A549 (cell line): ENCODE measurements around the gene LMF1. TPM values are rescaled to one million over a fixed set of nuclear protein-coding genes. Genes with fewer than 3 reads are reported as not detected.
"Not testable (repeated sequence)": the region's sequence is repeated elsewhere in the genome, so short reads cannot be mapped to it uniquely, and the experiment has no call there.

ENCODE experiments used
- ATAC-seq, 2 experiments: fragments of 200-7000 bp in 1 of 2; fragments of >200 bp in 1 of 2; cut with Nextera tagmentation in 1 of 2; cut with Tn5 transposase in 1 of 2; 3 replicates each; pipeline versions ENCODE4 v1.8.0 to v1.9.1; 2018 to 2020; ENCODE audit warnings: mild to moderate bottlenecking in 1 of 2, moderate library complexity in 1 of 2
- CTCF ChIA-PET: fragments of 300-600 bp; sonication (Branson Sonifier 250); formaldehyde crosslinking; extraction: SDS; loops from one replicate; lab custom pipeline; 2021; ENCODE audit warnings: antibody characterized with exemption, inconsistent platforms; lab: Yijun Ruan, JAX
- POLR2A ChIA-PET: fragments of 350-600 bp; formaldehyde crosslinking; extraction: SDS; loops from one replicate; lab custom pipeline; 2021; ENCODE audit warnings: antibody characterized with exemption, inconsistent platforms; lab: Yijun Ruan, JAX
- DNase-seq, 2 experiments: peaks; one replicate each; pipeline versions ENCODE4 v3.0.0 to v3.0.0-alpha.2; 2011 to 2016; ENCODE audit warnings: low read depth in 1 of 2, low spot score in 1 of 2
- FAIRE-seq: peaks from 2 replicates; lab custom pipeline; 2011; peaks lifted over from hg19 to GRCh38; lab: Jason Lieb, UNC
- H3K27ac ChIP-seq, 2 experiments: fragments of >200 bp; sonication (Bioruptor Twin); formaldehyde crosslinking; 3 replicates each; pipeline ENCODE4 v1.5.1; 2016 to 2017
- H3K4me1 ChIP-seq: fragments of >200 bp; sonication (Bioruptor Twin); formaldehyde crosslinking; 3 replicates; pipeline ENCODE4 v1.6.1; 2016
- H3K4me2 ChIP-seq: fragments of >200 bp; sonication (Bioruptor Twin); formaldehyde crosslinking; 3 replicates; pipeline ENCODE4 v1.6.1; 2016
- H3K4me3 ChIP-seq: fragments of >200 bp; sonication (Bioruptor Twin); formaldehyde crosslinking; 3 replicates; pipeline ENCODE4 v1.5.1; 2016
- H3K9me3 ChIP-seq: fragments of >200 bp; sonication (Bioruptor Twin); formaldehyde crosslinking; 3 replicates; pipeline ENCODE4 v1.6.1; 2016
- ATOH8 ChIP-seq: fragments of 250-450 bp; sonication (Bioruptor Pico); IDR thresholded peaks from 2 replicates; pipeline ENCODE4 v1.5.0; 2020; ENCODE audit warnings: low read depth, mild to moderate bottlenecking, moderate library complexity
- BCL3 ChIP-seq: fragments of >200 bp; sonication (Bioruptor Twin); formaldehyde crosslinking; IDR thresholded peaks from 3 replicates; pipeline ENCODE4 v1.6.1; 2016
- BHLHE40 ChIP-seq: IDR thresholded peaks from 2 replicates; pipeline ENCODE4 v1.6.1; 2012; ENCODE audit warnings: low read depth, low read length, inconsistent platforms
- CEBPB ChIP-seq, 2 experiments: fragments of >200 bp in 1 of 2; sonication (Bioruptor Twin) in 1 of 2; formaldehyde crosslinking in 1 of 2; IDR thresholded peaks; 2 replicates each; pipeline ENCODE4 v1.6.1; 2012 to 2016
- CHD4 ChIP-seq: fragments of 200-600 bp; sonication (generic); IDR thresholded peaks from 2 replicates; pipeline ENCODE4 v1.6.1; 2016; ENCODE audit warnings: antibody characterized with exemption, mild to moderate bottlenecking, borderline replicate concordance
- EHF ChIP-seq: fragments of 250-450 bp; sonication (Bioruptor Pico); IDR thresholded peaks from 2 replicates; pipeline ENCODE4 v1.5.0; 2020; ENCODE audit warnings: mild to moderate bottlenecking
- ELK1 ChIP-seq: fragments of 150-350 bp; IDR thresholded peaks from 2 replicates; pipeline ENCODE4 v1.6.1; 2014; ENCODE audit warnings: low read depth, mild to moderate bottlenecking, low read length
- JUN ChIP-seq, 2 experiments: fragments of >200 bp; sonication (Bioruptor Twin); formaldehyde crosslinking; IDR thresholded peaks; 2 replicates in 1 of 2; 3 replicates in 1 of 2; pipeline ENCODE4 v1.6.1; 2016 to 2017
- MAX ChIP-seq: IDR thresholded peaks from 2 replicates; pipeline ENCODE4 v1.6.1; 2012
- MAZ ChIP-seq: fragments of 150-350 bp; IDR thresholded peaks from 2 replicates; pipeline ENCODE4 v1.6.1; 2014; ENCODE audit warnings: antibody characterized with exemption, low read depth, low read length, borderline replicate concordance
- PBX3 ChIP-seq: IDR thresholded peaks from 2 replicates; pipeline ENCODE4 v1.6.1; 2012
- POLR2AphosphoS2 ChIP-seq: conservative IDR thresholded peaks from 2 replicates; pipeline ENCODE4 v1.6.1; 2012; ENCODE audit warnings: low read length, improper control_type of control experiment, inconsistent platforms
- RAD21 ChIP-seq, 2 experiments: fragments of >200 bp in 1 of 2; sonication (Bioruptor Twin) in 1 of 2; formaldehyde crosslinking in 1 of 2; IDR thresholded peaks in 1 of 2; conservative IDR thresholded peaks in 1 of 2; 2 replicates in 1 of 2; 3 replicates in 1 of 2; pipeline ENCODE4 v1.6.1; 2012 to 2018; ENCODE audit warnings: inconsistent platforms in 1 of 2
- RFX5 ChIP-seq: fragments of 450-650 bp; IDR thresholded peaks from 2 replicates; pipeline ENCODE4 v1.7.1; 2014; ENCODE audit warnings: antibody characterized with exemption, mild to moderate bottlenecking, moderate library complexity
- RNF2 ChIP-seq: fragments of 200-600 bp; sonication (generic); IDR thresholded peaks from 2 replicates; pipeline ENCODE4 v1.6.1; 2016; ENCODE audit warnings: low read depth, mild to moderate bottlenecking, antibody characterized with exemption, moderate library complexity, borderline replicate concordance
- SMC3 ChIP-seq: fragments of >200 bp; sonication (Bioruptor Twin); formaldehyde crosslinking; IDR thresholded peaks from 3 replicates; pipeline ENCODE4 v1.6.1; 2018; ENCODE audit warnings: inconsistent platforms
- TP53 ChIP-seq: fragments of 250-450 bp; sonication (Bioruptor Pico); IDR thresholded peaks from 2 replicates; pipeline ENCODE4 v1.5.0; 2021; ENCODE audit warnings: mild to moderate bottlenecking, moderate library complexity
- ZNF302 ChIP-seq: fragments of 250-450 bp; sonication (Bioruptor Pico); IDR thresholded peaks from 2 replicates; pipeline ENCODE4 v1.9.0; 2021; ENCODE audit warnings: inconsistent platforms, mild to moderate bottlenecking, moderate library complexity
- WGBS: methylation state at CpG from one replicate; pipeline ENCODE4 v1.1.6; 2017; ENCODE audit errors: missing lambda C conversion rate; 5-methylcytosine and 5-hydroxymethylcytosine counted together
- polyA plus RNA-seq, 4 experiments: library from polyadenylated mRNA; depleted of rRNA in 3 of 4; stranded (reverse); fragments of >200 nt; fragmentation: RNase III in 1 of 4; extraction: RNeasy Plus Mini Kit Qiagen cat#74134 plus additional on column Dnase treatment in 1 of 4; gene quantifications; 2 replicates in 3 of 4; 3 replicates in 1 of 4; pipeline ENCODE4 v1.2.3, GENCODE V29; 2011 to 2017

Gene LMF1
- polyA plus RNA-seq, 2 of the 4 experiments (the other 2 are of a cell fraction), result 8.8 to 10.9 TPM

- POLR2A ChIA-PET, result no interaction called here
- CTCF ChIA-PET, result interaction anchor here (0.6 to 1.9 kb wide), 3 partner anchors 13 to 98 kb away, joined by 3 to 5 read pairs (median 3); no protein-coding TSS in a partner anchor
- H3K4me2 ChIP-seq, result no peak overlapping the region
- TF ChIP-seq PBX3, result no peak
- TF ChIP-seq EHF (CRISPR knock-in tag), result no peak
- TF ChIP-seq RNF2, result no peak
- no peak for TF ChIP-seq ZNF302 (CRISPR knock-in tag)
- no peak for TF ChIP-seq JUN (IDR thresholded peaks at IDR 0.05)
- TF ChIP-seq TP53 (CRISPR knock-in tag), result no peak
- no peak for TF ChIP-seq POLR2AphosphoS2
- no peak for TF ChIP-seq BCL3
- TF ChIP-seq SMC3, result no peak
- no peak for TF ChIP-seq MAX
- no peak for TF ChIP-seq ATOH8 (CRISPR knock-in tag)
- TF ChIP-seq, all 56 proteins: peak for 0
- no peak for DNase-seq
- no peak for FAIRE-seq
- no peak overlapping the region for H3K4me3 ChIP-seq
- H3K27ac ChIP-seq, result no peak overlapping the region
- WGBS, result 83% methylated on average over 24 of the region's 24 CpGs
- H3K9me3 ChIP-seq, result no peaks in the 10 kb centered on the region; the same call in 2 of the 3 replicates
- no peaks in the 10 kb centered on the region for H3K4me1 ChIP-seq
- no peak; a peak in 1 of 6 replicates for ATAC-seq
Observed at GRCh38 chr16:959232-960040, 11.3 kb downstream of the LMF1 start.

GRCh38 chr16:955766-956165 is 15.0 kb downstream of the LMF1 start:
- FAIRE-seq, DNase-seq, H3K4me1 ChIP-seq, ATAC-seq, POLR2A ChIA-PET, H3K27ac ChIP-seq, CTCF ChIA-PET, H3K4me2 ChIP-seq, H3K9me3 ChIP-seq, H3K4me3 ChIP-seq: not testable (repeated sequence)
- WGBS, result 92% methylated on average over 24 of the region's 27 CpGs

- H3K4me2 ChIP-seq, ATAC-seq, H3K4me1 ChIP-seq, DNase-seq, H3K9me3 ChIP-seq, H3K27ac ChIP-seq, FAIRE-seq, H3K4me3 ChIP-seq, POLR2A ChIA-PET: not testable (repeated sequence)
- CTCF ChIA-PET, result interaction anchor here (1.0 kb wide), 1 partner anchor 8 kb away, joined by 4 read pairs; no protein-coding TSS in a partner anchor
- WGBS, result 74% methylated on average over 7 of the region's 7 CpGs
Observed at GRCh38 chr16:953818-954217, 17.0 kb downstream of the LMF1 start.

GRCh38 chr16:952321-952720 is 18.5 kb downstream of the LMF1 start:
- FAIRE-seq (no peak), DNase-seq (no peak), ATAC-seq (peak in 1 of 2 experiments; percentile 68; a peak in 1 of 6 replicates)
- ChIA-PET POLR2A (no interaction called here), CTCF (interaction anchor here (1.4 kb wide), 1 partner anchor 103 kb away, joined by 5 read pairs; no protein-coding TSS in a partner anchor)
- H3K4me2 ChIP-seq, result no peak overlapping the region
- WGBS, result 86% methylated on average over 6 of the region's 12 CpGs
- H3K9me3 ChIP-seq, result no peaks in the 10 kb centered on the region; the same call in 2 of the 3 replicates
- H3K4me1 ChIP-seq, result no peaks in the 10 kb centered on the region
- no peak overlapping the region for H3K27ac ChIP-seq
- no peak overlapping the region for H3K4me3 ChIP-seq
- TF ChIP-seq JUN (IDR thresholded peaks at IDR 0.05), result no peak
- no peak for TF ChIP-seq ATOH8 (CRISPR knock-in tag)
- no peak for TF ChIP-seq SMC3
- TF ChIP-seq ELK1, result no peak
- no peak for TF ChIP-seq BHLHE40
- TF ChIP-seq TP53 (CRISPR knock-in tag), result no peak
- no peak for TF ChIP-seq MAZ
- TF ChIP-seq MAX, result no peak
- no peak for TF ChIP-seq RAD21 (conservative IDR thresholded peaks at IDR 0.05 in 1 of 2, IDR thresholded peaks at IDR 0.05 in 1 of 2)
- no peak for TF ChIP-seq CEBPB (IDR thresholded peaks at IDR 0.05)
- TF ChIP-seq POLR2AphosphoS2, result no peak
- no peak for TF ChIP-seq RFX5
- no peak for TF ChIP-seq CHD4
- no peak for TF ChIP-seq BCL3
